HG03159 (cell line): ENCODE data around the gene NEDD1.

ENCODE experiments used
- ATAC-seq: cut with Tn5 transposase; IDR thresholded peaks from one replicate; pipeline ENCODE4 v1.9.1; 2021; ENCODE audit warnings: mild to moderate bottlenecking, moderate library complexity; ENCODE audit not compliant: unreplicated experiment

The NEDD1 gene

GRCh38 chr12:96906849-96907670, at the start of gene NEDD1:
Gene NEDD1 (plus strand): TSS chr12:96907257. CDS start chr12:96909760, 2,503 bp downstream.
- ATAC-seq, result peak; percentile 93

- ATAC-seq, result no peak
Measured at GRCh38 chr12:96858162-96858561, 48.9 kb upstream of the NEDD1 start.

- no peak for ATAC-seq
Measured at GRCh38 chr12:96861656-96862055, 45.4 kb upstream of the NEDD1 start.

- no peak for ATAC-seq
Measured at GRCh38 chr12:96862326-96862725, 44.7 kb upstream of the NEDD1 start.

GRCh38 chr12:96864335-96864734, 42.7 kb upstream of the NEDD1 start:
- no peak for ATAC-seq

- ATAC-seq, result no peak
Measured at GRCh38 chr12:96866801-96867590, 40.1 kb upstream of the NEDD1 start.

- ATAC-seq, result no peak
Measured at GRCh38 chr12:96870946-96871345, 36.1 kb upstream of the NEDD1 start.

- no peak for ATAC-seq
Measured at GRCh38 chr12:96872961-96873360, 34.1 kb upstream of the NEDD1 start.

- ATAC-seq, result no peak
Measured at GRCh38 chr12:96874211-96874610, 32.8 kb upstream of the NEDD1 start.

GRCh38 chr12:96876966-96877365, 30.1 kb upstream of the NEDD1 start:
- no peak for ATAC-seq

GRCh38 chr12:96878704-96879103, 28.4 kb upstream of the NEDD1 start:
- ATAC-seq, result no peak

- no peak for ATAC-seq
Measured at GRCh38 chr12:96879301-96879700, 27.8 kb upstream of the NEDD1 start.

GRCh38 chr12:96880220-96880619, 26.8 kb upstream of the NEDD1 start:
- no peak for ATAC-seq

- no peak for ATAC-seq
Measured at GRCh38 chr12:96881608-96882007, 25.4 kb upstream of the NEDD1 start.

- no peak for ATAC-seq
Measured at GRCh38 chr12:96882862-96883261, 24.2 kb upstream of the NEDD1 start.

- no peak for ATAC-seq
Measured at GRCh38 chr12:96883571-96883970, 23.5 kb upstream of the NEDD1 start.

- ATAC-seq, result no peak
Measured at GRCh38 chr12:96886998-96887677, 19.9 kb upstream of the NEDD1 start.

- ATAC-seq, result no peak
Measured at GRCh38 chr12:96889273-96889933, 17.7 kb upstream of the NEDD1 start.

- ATAC-seq, result no peak
Measured at GRCh38 chr12:96890331-96890730, 16.7 kb upstream of the NEDD1 start.

- ATAC-seq, result no peak
Measured at GRCh38 chr12:96892104-96892503, 15.0 kb upstream of the NEDD1 start.

- ATAC-seq, result no peak
Measured at GRCh38 chr12:96897421-96897820, 9.6 kb upstream of the NEDD1 start.
